ENCODE results near the gene B3GALNT2.
A peak's percentile ranks its signal among the peaks of the same experiment; 100 is the strongest.

The B3GALNT2 gene

DNA sequence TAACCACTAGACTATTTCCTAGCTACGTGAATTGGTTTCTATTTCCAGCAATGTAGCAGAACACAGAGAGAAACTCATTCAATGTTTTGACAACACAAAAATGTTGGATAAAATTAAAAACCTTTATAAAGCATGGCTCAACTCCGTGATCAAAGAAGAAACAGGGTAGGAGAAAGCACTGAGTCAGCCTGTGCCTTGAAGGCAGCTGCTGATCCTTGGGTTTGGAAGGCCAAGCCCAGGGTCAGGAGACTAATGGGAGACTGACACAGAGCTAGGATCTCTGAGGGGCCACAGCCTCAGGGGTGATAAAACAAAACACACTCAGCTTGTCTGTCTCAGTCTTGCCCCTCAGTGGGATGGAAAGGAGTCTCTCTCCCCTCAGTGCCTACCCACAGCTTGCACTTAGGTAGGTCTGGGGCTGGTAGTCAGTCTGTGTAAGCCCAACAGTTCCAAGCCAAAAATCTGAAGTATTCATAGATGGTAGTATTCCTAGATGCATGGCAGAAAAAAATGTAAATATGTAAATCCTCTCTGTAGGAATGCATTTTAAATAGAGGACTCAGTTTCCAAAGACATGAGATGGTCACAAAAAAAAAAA lies 53.3 kb downstream of the B3GALNT2 start:
- no peak for DNase-seq

DNA sequence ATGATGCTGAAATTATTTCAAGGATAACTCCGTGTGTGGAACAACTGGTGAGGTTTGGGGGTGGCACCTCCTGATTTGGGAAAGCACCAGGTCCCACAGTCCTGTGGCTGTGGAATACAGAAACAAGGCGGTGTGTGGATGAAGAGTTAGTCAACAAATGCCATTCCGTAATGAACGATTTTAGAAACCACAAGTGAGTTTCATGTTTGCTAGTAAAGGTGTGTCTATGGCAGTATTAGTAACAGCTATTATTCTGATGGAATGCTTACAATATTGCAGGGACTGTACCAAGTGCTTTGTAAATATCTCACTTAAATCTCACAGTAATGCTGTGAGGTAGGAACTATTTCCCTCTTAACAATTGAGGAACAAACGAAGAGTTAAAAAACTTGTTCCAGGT lies 53.8 kb downstream of the B3GALNT2 start:
- no peak for DNase-seq

DNA sequence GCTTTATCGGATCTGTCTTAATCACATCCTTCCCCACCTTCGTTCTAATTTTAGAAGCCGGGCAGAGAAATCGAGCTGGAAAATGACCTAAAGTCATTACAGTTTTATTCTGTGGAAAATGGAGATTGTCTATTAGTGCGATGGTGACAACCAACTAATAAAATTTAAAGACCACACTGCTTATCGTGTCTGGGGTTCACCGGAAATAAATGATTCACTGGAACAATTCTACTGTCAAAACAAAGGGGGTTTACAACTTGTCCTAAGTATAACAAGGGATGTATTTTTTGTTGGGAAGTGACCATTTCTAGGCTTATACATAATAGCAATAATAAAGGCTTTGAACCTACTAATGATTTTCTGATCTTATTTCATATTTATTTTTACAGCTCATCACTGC lies 55.6 kb downstream of the B3GALNT2 start:
- DNase-seq, result no peak

DNA sequence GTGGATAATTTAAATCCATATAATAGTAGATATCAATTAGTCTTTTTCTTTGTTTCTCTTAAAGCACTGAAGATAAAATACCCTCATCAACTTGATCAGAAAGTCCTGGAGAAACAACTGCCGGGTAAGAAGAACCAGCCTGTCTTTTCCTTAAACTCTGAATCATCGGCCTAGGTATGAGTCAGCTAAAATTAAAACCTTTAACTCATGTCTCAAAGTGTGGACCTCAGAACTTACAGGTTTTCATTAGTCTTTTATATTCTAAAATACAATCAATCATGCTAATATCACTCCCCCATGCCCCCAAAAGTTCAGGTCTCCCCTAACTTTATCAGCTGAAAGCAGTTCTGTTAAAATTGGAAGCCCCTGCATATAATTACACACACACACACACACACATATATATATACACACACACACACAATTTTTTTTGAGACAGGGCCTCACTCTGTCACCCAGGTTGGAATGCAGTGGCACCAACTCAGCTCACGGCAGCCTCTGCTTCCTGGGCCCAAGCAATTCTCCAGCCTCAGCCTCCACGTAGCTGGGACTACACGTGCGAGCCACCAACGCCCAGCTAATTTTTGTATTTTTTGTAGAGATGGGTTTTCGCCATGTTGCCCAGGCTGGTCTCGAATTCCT lies 61.3 kb downstream of the B3GALNT2 start:
- no peak for DNase-seq

DNA sequence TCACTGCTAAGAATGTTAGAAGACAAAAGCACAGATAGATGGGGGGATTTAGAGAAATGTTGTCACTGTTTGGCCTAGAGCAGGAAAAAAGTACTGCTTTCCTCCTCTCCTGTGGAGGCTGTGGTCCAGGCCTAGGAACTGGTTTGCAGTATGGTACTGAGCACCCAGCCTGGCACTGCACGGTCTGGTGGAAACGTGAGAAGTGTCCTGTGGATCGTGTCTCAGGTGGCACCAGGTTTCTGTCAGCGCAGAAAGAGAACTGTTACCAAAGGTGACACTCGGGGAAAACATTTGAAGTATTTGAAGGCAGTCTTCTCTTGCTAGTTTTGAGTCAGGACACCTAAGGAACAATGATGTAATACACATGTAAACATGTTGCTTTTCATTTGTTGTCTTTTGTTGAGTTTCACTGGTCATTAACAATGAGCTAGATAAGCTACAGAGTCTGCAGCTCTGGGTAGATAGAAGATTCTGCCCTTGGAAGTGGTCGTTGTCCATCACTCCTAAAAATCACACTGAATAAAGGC lies 63.0 kb downstream of the B3GALNT2 start:
- no peak for DNase-seq

GRCh38 chr1:235434001-235434400 lies 70.3 kb downstream of the B3GALNT2 start:
- no peak for DNase-seq

- DNase-seq, result no peak
Measured at GRCh38 chr1:235430991-235431390, 73.3 kb downstream of the B3GALNT2 start.

GRCh38 chr1:235429143-235429542 lies 75.1 kb downstream of the B3GALNT2 start:
- DNase-seq, result no peak

GRCh38 chr1:235427447-235427846 lies 76.8 kb downstream of the B3GALNT2 start:
- no peak for DNase-seq

DNA sequence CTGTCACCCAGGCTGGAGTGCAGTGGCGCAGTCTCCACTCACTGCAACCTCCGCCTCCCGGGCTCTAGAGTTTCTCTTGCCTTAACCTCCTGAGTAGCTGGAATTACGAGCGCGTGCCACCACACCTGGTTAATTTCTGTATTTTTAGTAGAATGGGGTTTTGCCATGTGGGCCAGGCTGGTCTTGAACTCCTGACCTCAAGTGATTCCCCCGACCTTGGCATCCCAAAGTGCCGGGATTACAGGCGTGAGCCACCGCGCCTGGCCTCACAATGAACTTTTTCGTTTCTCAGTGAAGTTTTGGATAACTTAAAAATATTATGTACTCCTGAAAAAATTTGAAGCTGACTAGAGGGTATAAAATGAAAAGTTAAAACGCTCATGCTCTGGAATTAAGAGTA lies 77.6 kb downstream of the B3GALNT2 start:
- DNase-seq, result no peak

DNA sequence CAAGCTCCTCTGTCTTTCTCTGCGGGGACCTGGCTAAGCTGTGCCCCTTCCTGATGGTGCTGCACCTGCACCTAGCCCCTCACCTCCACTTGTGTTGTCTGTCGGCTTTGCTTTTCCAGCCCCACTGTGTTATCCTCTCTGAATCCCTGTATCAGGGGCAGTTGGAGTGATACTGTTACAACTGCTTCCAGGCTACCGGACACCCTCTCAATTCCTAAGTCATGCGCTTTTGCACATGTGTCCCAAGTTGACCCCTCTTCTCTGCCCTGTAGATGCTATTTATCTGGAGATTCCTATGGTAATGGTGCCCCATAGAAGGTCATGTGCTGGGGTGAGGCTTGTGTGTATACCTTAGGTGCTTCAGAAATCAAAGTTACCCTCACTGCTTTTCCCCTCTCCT lies 78.1 kb downstream of the B3GALNT2 start:
- DNase-seq, result no peak

DNA sequence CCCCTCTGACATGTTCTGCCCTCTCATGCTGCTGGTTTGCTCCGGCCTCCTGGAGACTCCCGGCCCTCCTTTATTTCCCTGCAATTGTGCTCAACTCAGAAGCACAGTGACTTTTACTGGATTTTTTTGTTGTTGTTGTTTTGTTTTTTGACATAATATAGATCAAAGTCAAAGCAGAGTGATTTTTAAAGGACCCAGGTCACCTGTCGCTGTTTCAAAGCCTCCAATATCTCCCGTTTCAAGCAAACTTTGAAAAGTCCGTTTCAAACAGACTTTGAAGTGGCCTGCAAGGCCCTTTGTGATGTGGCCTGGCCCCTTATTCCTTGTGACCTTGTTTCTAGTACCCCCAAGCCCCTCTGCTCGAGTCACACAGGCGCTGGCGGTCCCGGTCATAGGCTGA lies 78.9 kb downstream of the B3GALNT2 start:
- no peak for DNase-seq

DNA sequence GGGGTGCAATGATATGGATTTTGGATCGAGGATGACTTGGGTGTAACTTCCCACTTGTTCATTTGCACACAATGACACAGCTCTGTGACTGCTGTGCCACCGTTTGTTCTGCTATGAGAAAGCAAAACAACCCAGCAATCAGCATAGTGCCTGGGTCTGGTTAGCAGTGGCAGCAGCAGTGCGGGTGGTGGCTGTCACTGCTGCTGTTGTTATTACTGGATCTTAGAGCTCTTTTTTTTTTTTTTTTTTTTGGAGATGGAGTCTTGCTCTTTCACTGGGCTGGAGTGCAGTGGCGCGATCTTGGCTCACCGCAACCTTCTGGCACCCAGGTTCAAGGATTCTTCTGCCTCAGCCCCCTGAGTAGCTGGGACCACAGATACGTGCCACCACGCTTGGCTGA lies 80.2 kb downstream of the B3GALNT2 start:
- DNase-seq, result no peak

GRCh38 chr1:235423214-235423652 lies 81.0 kb downstream of the B3GALNT2 start:
- peak; percentile 42 for DNase-seq

GRCh38 chr1:235421751-235422150 lies 82.5 kb downstream of the B3GALNT2 start:
- DNase-seq, result no peak

DNA sequence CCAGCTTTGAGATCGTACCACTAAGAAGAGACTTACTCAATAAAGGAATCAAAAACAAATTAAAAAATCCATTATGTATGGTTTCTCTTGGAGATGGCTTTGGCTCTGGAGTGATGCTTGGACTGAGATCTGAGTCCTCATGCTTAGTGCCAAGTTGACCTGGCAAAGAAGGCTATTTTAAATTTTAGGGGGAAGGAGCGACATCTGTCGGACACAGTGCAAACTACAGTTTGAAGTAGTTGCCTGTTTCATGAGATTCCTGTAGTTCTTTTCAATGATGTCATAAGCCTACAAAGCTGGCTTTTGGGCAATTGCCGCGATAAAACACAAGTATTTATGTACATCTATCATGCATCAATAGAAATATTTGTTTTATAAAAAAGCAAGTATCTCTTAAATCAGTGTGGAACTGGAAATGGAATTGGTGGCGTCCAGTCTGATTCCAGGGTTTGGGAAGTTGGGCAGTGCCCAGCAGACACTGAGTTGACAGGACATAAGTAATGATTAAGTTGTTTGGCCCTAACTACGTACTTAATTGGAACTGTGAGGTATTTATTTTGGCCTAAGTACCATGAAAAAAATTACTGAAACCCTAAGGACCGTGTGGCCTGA lies 87.1 kb downstream of the B3GALNT2 start:
- DNase-seq, result peak; percentile 77

GRCh38 chr1:235416662-235417049 lies 87.6 kb downstream of the B3GALNT2 start:
- no peak for DNase-seq

- peak; percentile 66 for DNase-seq
Measured at GRCh38 chr1:235415008-235415904, 89.0 kb downstream of the B3GALNT2 start.

GRCh38 chr1:235411489-235412486 lies 92.5 kb downstream of the B3GALNT2 start:
- no peak for DNase-seq

DNA sequence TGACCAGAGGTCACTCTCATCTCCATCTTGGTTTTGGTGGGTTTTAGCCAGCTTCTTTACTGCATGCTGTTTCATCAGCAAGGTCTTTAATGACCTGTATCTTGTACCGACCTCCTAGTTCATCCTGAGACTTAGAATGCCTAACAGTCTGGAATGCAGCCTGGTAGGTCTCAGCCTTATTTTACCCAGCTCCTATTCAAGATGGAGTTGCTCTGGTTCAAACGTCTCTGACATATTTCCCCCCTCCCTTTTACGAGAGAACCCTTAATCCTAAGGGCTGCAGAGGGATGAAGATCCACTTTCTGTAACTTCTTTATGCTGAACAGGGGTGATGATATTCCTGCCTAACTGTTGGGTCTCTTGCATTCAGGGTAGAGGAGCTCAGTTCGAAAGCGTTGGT lies 93.8 kb downstream of the B3GALNT2 start:
- no peak for DNase-seq

GRCh38 chr1:235409042-235409820 lies 95.0 kb downstream of the B3GALNT2 start:
- DNase-seq, result no peak

Data from stimulated activated CD8-positive, alpha-beta memory T cell treated with anti-CD3 and anti-CD28 coated beads, Interleukin-4, amount 100 ng/mL, for 48 hours (primary cell).